B cell (primary cell): ENCODE results near the gene AMDHD2.
"Not testable (repeated sequence)": the region's sequence is repeated elsewhere in the genome, so short reads cannot be mapped to it uniquely, and the experiment has no call there.

Source experiments
- CTCF ChIP-seq: fragments of 200-600 bp; IDR thresholded peaks from one replicate; pipeline ENCODE4 v1.8.0; 2022; ENCODE audit warnings: antibody characterized with exemption, mild to moderate bottlenecking
- EZH2 ChIP-seq: IDR thresholded peaks from 2 replicates; pipeline ENCODE4 v1.6.1; 2012; ENCODE audit warnings: borderline replicate concordance, low read depth, mild to moderate bottlenecking, moderate library complexity, low read length; ENCODE audit not compliant: insufficient read depth, poor library complexity, severe bottlenecking

DNA sequence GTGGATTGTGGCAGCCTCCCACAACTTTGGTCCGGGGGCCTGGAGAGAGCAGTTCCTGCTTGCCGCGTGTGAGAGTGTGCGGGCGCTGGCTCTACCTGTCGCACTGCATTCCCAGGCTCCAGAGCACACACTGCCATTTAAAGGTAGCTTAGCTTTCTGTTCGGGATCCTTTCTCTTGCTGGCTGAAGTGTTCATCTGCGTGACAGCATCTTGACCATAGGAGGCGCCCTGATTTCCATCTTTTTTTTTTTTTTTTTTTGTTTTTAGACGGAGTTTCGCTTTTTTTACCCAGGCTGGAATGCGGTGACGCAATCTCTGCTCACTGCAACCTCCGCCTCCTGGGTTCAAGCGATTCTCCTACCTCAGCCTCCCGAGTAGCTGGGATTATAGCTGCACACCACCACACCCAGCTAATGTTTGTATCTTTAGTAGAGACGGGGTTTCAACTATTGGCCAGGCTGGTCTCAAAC lies 31.3 kb downstream of the AMDHD2 start:
- not testable (repeated sequence) for TF ChIP-seq CTCF, EZH2
